ENCODE measurements around the gene AKAP8L. TPM values are rescaled to one million over a fixed set of nuclear protein-coding genes. Genes with fewer than 3 reads are reported as not detected.

The AKAP8L gene
- total and polyA plus RNA-seq, 4 experiments from 2014 or later, result 31.4 to 182 (median 119) TPM

DNA sequence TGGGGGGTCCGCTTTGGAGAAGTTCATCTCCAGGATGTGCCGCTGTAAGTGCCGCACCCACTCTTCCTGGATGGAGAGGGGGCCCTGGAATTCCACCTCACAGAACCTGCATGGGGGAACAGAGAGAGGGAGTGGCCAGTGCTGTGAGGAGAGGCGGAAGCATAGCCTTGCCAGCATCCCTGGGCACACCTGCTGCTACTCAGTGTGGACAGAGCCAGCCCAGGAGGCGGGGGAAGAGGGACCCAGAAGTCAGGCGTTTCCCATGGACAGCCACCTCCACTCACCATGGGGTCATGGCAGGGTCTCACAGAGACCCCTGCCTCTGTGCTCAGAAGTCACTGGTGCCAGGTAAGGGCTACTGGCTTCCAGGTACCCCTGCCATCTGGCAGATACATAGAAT lies 4.3 kb upstream of the AKAP8L start:
- Histone ChIP-seq H3K27me3 (ENCODE audit: insufficient read depth, low read length) (no peaks in the 10 kb centered on the region), H3K36me3 (ENCODE audit: insufficient read depth, low read length) (peaks cover 39% of the 10 kb centered on the region), H3K4me1 (ENCODE audit: insufficient read depth, low read length) (peaks cover 10% of the 10 kb centered on the region), H3K4me3 (ENCODE audit: low read length in 2 of 2) (no peak overlapping the region), H3K9me3 (ENCODE audit: control insufficient read depth in 1 of 2, low read length in 2 of 2) (no peaks in the 10 kb centered on the region), H3K27ac (ENCODE audit: low read depth, low read length) (no peak overlapping the region)
- Mint-ChIP-seq H3K27me3 (no peaks in the 10 kb centered on the region), H3K9me3 (no peaks in the 10 kb centered on the region), H3K4me1 (peaks cover 13 to 34% (median 20%) of the 10 kb centered on the region in 4 donors), H3K4me3 (no peak overlapping the region), H3K27ac (no peak overlapping the region), H3K36me3 (peaks cover 29 to 35% of the 10 kb centered on the region in 2 donors)
- POLR2A ChIA-PET (ENCODE audit: partially characterized antibody), result interaction anchor here (1.0 kb wide), 1 partner anchor 132 kb away, joined by 3 read pairs; no protein-coding TSS in a partner anchor
- DNase-seq, result no peak
- CTCF ChIA-PET (ENCODE audit: partially characterized antibody), result interaction anchor here (1.8 to 5.0 kb wide), 2 partner anchors 43 to 133 kb away, joined by 4 to 82 read pairs; partner anchors contain the start of gene RASAL3
- intact Hi-C loops (cut with micrococcal nuclease), result no loop called here

DNA sequence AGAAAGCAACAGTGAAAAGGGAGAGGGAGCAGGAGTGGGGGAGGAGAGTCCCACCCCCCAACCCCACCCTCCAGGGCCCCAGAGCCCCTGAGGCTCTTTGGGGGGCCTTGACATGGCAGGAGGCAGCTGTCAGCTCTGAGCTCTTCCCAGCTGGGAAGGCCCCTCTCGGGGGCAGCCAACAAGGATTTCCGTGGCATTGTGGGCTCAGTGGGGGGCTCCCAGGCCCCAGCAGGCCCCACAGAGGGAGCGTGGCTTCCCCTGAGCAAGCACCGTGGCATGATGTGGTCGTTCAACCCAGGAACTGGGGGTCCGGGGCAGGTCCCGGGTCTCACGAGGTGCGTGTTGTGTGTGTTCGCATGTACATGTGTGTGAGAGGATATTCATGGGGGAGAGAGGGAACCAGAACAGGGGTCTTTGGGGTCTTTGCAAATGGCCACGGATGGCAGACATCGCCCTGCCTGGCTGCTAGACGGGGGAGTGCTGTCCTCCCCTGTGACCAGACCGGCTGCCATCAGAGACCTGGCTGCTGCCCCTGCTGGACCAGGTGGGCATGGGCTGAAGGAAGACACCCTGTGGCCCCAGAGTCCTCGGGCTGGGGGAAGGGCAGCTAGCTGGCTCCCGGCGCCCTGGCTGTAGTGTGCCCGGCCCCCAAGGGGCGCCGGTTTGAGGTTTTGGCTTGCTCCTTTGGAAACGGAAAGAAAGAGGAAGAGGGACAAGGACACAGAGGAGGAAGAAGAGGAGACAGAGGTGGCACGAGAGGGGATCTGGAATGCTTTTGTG lies 3.7 kb upstream of the AKAP8L start:
- H3K4me1 ChIP-seq (ENCODE audit: insufficient read depth, low read length), result peaks cover 16% of the 10 kb centered on the region
- peaks cover 36% of the 10 kb centered on the region for H3K36me3 ChIP-seq (ENCODE audit: insufficient read depth, low read length)
- intact Hi-C loops (cut with micrococcal nuclease), result no loop called here
- H3K27me3 ChIP-seq (ENCODE audit: insufficient read depth, low read length), result no peaks in the 10 kb centered on the region
- POLR2A ChIA-PET (ENCODE audit: partially characterized antibody), result interaction anchor here (0.8 to 7.0 kb wide), 4 partner anchors 38 to 133 kb away, joined by 3 to 168 read pairs (median 68); partner anchors contain the start of genes AKAP8 and RASAL3
- CTCF ChIA-PET (ENCODE audit: partially characterized antibody), result interaction anchor here (5.0 to 9.0 kb wide), 3 partner anchors 43 to 131 kb away, joined by 54 to 319 read pairs (median 82); partner anchors contain the start of genes AKAP8 and RASAL3
- Mint-ChIP-seq H3K4me1 (peaks cover 18 to 39% (median 26%) of the 10 kb centered on the region in 4 donors), H3K27me3 (no peaks in the 10 kb centered on the region), H3K36me3 (peaks cover 29 to 34% of the 10 kb centered on the region in 2 donors), H3K4me3 (no peak overlapping the region), H3K9me3 (no peaks in the 10 kb centered on the region), H3K27ac (no peak overlapping the region)
- no peak for DNase-seq
- no peaks in the 10 kb centered on the region for H3K9me3 ChIP-seq (ENCODE audit: control insufficient read depth in 1 of 2, low read length in 2 of 2)
- no peak overlapping the region for H3K4me3 ChIP-seq (ENCODE audit: low read length in 2 of 2)
- H3K27ac ChIP-seq (ENCODE audit: low read depth, low read length), result no peak overlapping the region

DNA sequence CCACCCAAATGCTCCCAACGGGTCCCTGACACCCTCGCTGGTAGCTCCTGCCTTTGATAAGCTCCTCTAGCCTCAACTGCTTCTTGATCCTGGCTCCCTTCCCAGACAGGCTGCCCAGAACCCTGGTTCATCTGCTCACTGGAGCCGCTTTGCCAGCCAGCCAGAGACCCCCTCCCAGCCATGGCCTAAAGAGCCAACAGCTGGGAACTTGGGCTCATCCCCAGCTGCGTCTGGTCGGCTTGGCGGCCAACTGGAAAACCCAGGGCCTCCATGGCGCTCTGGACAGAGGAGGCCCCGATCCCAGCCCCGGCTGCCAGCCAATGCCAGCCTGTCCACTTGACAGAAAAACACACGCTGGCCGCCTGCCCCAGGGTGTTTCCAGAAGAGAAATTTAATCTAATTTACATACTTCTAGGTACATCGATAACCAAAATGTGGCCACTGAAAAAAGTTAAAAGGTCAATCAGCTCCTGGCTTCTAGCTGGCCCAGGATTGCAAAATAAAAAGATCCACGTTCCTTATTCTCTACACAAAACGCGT lies 3.0 kb upstream of the AKAP8L start:
- H3K27ac Mint-ChIP-seq, result no peak overlapping the region
- CTCF ChIA-PET (ENCODE audit: partially characterized antibody), result interaction anchor here (1.0 to 9.0 kb wide), 5 partner anchors 11 to 138 kb away, joined by 3 to 319 read pairs (median 54); partner anchors contain the start of genes AKAP8 and RASAL3

DNA sequence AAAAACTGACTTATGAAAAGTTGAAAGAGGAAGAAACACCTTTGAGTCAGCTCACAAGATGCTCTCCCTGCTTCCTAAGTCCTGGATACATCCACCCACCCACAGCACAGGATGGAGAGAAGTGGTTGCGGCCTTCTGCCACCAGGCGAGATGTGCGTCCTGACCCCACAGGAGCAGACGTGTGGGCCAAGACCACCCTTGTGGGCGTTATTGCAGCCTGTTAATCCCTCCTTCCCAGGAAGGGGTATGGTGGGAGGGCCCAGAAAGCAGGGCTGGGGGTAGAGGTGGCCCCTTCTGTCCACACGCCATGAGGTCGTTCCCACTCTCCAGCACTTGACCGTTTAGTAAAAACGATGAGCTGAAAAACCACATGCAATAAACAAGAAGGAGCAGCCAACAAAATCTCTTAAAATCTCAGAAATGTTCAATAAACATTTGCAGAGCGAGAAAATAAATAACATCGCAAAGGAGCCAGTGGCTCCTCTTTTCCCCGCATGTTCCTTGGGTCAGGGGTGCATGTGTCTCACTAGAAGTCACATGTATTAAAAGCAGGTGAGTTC lies 2.4 kb upstream of the AKAP8L start:
- DNase-seq, result no peak
- ChIA-PET CTCF (ENCODE audit: partially characterized antibody) (interaction anchor here (1.0 to 9.0 kb wide), 7 partner anchors 12 to 138 kb away, joined by 3 to 319 read pairs (median 4); partner anchors contain the start of genes AKAP8 and RASAL3), POLR2A (ENCODE audit: partially characterized antibody) (interaction anchor here (1.2 to 7.0 kb wide), 5 partner anchors 13 to 135 kb away, joined by 3 to 168 read pairs (median 75); partner anchors contain the start of genes AKAP8 and RASAL3)
- peaks cover 30 to 34% of the 10 kb centered on the region in 2 donors for H3K36me3 Mint-ChIP-seq
- peaks cover 23% of the 10 kb centered on the region for H3K36me3 ChIP-seq (ENCODE audit: insufficient read depth, low read length)
- H3K27ac ChIP-seq (ENCODE audit: low read depth, low read length), result no peak overlapping the region
- no peak overlapping the region for H3K4me3 ChIP-seq (ENCODE audit: low read length in 2 of 2)
- intact Hi-C loops (cut with micrococcal nuclease), result no loop called here
- H3K4me1 ChIP-seq (ENCODE audit: insufficient read depth, low read length), result peaks cover 29% of the 10 kb centered on the region
- H3K27me3 ChIP-seq (ENCODE audit: insufficient read depth, low read length), result no peaks in the 10 kb centered on the region
- H3K27ac Mint-ChIP-seq, result peak overlapping the region in 1 of 7 donors; percentile 12
- peaks cover 26 to 47% (median 34%) of the 10 kb centered on the region in 4 donors for H3K4me1 Mint-ChIP-seq
- H3K27me3 Mint-ChIP-seq, result no peaks in the 10 kb centered on the region
- no peaks in the 10 kb centered on the region for H3K9me3 Mint-ChIP-seq
- H3K9me3 ChIP-seq (ENCODE audit: control insufficient read depth in 1 of 2, low read length in 2 of 2), result no peaks in the 10 kb centered on the region
- no peak overlapping the region for H3K4me3 Mint-ChIP-seq

More for the DNA sequence above, 3.0 kb upstream of the AKAP8L start:
- H3K27me3 Mint-ChIP-seq, result no peaks in the 10 kb centered on the region
- peaks cover 29 to 34% of the 10 kb centered on the region in 2 donors for H3K36me3 Mint-ChIP-seq
- DNase-seq, result no peak
- H3K4me1 Mint-ChIP-seq, result peaks cover 23 to 42% (median 32%) of the 10 kb centered on the region in 4 donors
- no peaks in the 10 kb centered on the region for H3K9me3 Mint-ChIP-seq
- Histone ChIP-seq H3K36me3 (ENCODE audit: insufficient read depth, low read length) (peaks cover 29% of the 10 kb centered on the region), H3K27me3 (ENCODE audit: insufficient read depth, low read length) (no peaks in the 10 kb centered on the region), H3K27ac (ENCODE audit: low read depth, low read length) (no peak overlapping the region), H3K4me3 (ENCODE audit: low read length in 2 of 2) (no peak overlapping the region), H3K9me3 (ENCODE audit: control insufficient read depth in 1 of 2, low read length in 2 of 2) (no peaks in the 10 kb centered on the region), H3K4me1 (ENCODE audit: insufficient read depth, low read length) (peaks cover 23% of the 10 kb centered on the region)
- H3K4me3 Mint-ChIP-seq, result no peak overlapping the region
- POLR2A ChIA-PET (ENCODE audit: partially characterized antibody), result interaction anchor here (0.8 to 7.0 kb wide), 6 partner anchors 12 to 134 kb away, joined by 3 to 168 read pairs (median 40); partner anchors contain the start of genes AKAP8 and RASAL3
- intact Hi-C loops (cut with micrococcal nuclease), result no loop called here

DNA sequence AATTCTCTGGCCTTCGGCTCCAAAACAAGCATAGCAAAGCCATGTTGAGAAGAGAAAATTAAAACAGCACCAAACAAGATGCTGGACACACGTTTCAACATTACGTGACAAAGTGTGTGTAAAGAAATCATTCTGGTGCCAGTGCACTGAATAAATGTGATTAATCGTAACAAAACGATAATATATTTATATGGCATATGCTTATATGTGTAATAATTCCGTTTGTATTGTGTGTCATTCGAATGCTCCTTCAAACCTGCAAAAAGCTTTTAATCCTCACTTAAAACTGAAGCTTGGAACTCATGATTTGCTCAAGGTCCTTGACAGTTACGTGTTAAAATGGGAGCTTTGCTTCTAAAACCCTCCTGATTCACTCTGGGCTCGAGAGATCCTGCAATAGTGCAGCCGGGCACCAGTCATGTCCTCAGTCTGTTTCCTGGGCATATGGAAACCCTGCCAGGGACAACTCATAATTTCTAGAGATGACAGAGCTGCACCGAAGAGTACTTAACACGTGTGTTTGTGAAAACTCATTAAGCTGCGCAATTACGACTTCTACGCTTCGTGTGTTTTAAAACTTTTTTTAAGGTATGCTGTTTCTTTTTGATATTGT lies 731 bp upstream of the AKAP8L start:
- POLR2A ChIA-PET (ENCODE audit: partially characterized antibody), result interaction anchor here (0.7 to 7.0 kb wide), 39 partner anchors 9 to 1624 kb away, joined by 3 to 168 read pairs (median 6); partner anchors contain the start of genes AKAP8, BRD4, RASAL3 and TMEM38A
- H3K36me3 Mint-ChIP-seq, result peaks cover 27 to 34% of the 10 kb centered on the region in 2 donors
- Histone ChIP-seq H3K4me1 (ENCODE audit: insufficient read depth, low read length) (peaks cover 39% of the 10 kb centered on the region), H3K27me3 (ENCODE audit: insufficient read depth, low read length) (no peaks in the 10 kb centered on the region), H3K27ac (ENCODE audit: low read depth, low read length) (no peak overlapping the region), H3K4me3 (ENCODE audit: low read length in 2 of 2) (no peak overlapping the region), H3K36me3 (ENCODE audit: insufficient read depth, low read length) (peaks cover 19% of the 10 kb centered on the region), H3K9me3 (ENCODE audit: control insufficient read depth in 1 of 2, low read length in 2 of 2) (no peaks in the 10 kb centered on the region)
- H3K9me3 Mint-ChIP-seq, result no peaks in the 10 kb centered on the region
- CTCF ChIA-PET (ENCODE audit: partially characterized antibody), result interaction anchor here (0.7 to 9.0 kb wide), 31 partner anchors 10 to 327 kb away, joined by 3 to 319 read pairs (median 7); partner anchors contain the start of genes AKAP8, RASAL3 and WIZ
- no peak for DNase-seq
- intact Hi-C loops (cut with micrococcal nuclease), result loop anchor here (1.0 to 2.0 kb wide), 10 partner anchors 13 to 327 kb away; partner anchors contain the start of gene AKAP8
- H3K4me3 Mint-ChIP-seq, result peak overlapping the region in 7 of 8 donors; percentile 31 to 100 (median 100)
- peaks cover 31 to 55% (median 36%) of the 10 kb centered on the region in 4 donors for H3K4me1 Mint-ChIP-seq
- H3K27ac Mint-ChIP-seq, result peak overlapping the region in 5 of 7 donors; percentile 75 to 100 (median 95)
- no peaks in the 10 kb centered on the region for H3K27me3 Mint-ChIP-seq

DNA sequence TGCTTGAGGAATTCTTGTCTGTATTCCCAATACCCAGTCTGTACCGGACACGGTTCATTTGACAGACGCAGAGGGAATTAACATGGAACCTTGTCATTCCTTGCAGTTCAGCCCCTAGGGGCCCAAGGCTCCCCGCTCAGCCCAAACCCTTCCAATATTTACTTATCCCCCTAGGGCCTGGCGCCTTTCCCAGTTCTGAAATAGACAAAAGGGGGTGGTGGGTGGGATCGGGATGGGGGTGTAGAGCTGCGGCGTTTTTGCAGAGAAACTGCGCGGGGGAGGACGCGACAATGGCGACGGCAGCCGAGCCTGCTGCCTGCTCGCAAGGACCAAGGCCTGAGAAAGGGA lies 583 bp downstream of the AKAP8L start:
- ChIA-PET POLR2A (ENCODE audit: partially characterized antibody) (interaction anchor here (0.8 to 7.0 kb wide), 28 partner anchors 8 to 326 kb away, joined by 3 to 168 read pairs (median 9); partner anchors contain the start of genes AKAP8, BRD4, RASAL3 and WIZ), CTCF (ENCODE audit: partially characterized antibody) (interaction anchor here (1.0 to 9.0 kb wide), 18 partner anchors 12 to 326 kb away, joined by 3 to 319 read pairs (median 14); partner anchors contain the start of genes AKAP8, RASAL3 and WIZ)
- H3K9me3 Mint-ChIP-seq, result no peaks in the 10 kb centered on the region
- H3K4me3 Mint-ChIP-seq, result peak overlapping the region; percentile 96 to 100 (median 100)
- peaks cover 23 to 33% of the 10 kb centered on the region in 2 donors for H3K36me3 Mint-ChIP-seq
- Histone ChIP-seq H3K4me3 (ENCODE audit: low read length in 2 of 2) (peak overlapping the region; percentile 91 to 95), H3K9me3 (ENCODE audit: control insufficient read depth in 1 of 2, low read length in 2 of 2) (no peaks in the 10 kb centered on the region), H3K27me3 (ENCODE audit: insufficient read depth, low read length) (no peaks in the 10 kb centered on the region), H3K27ac (ENCODE audit: low read depth, low read length) (peak overlapping the region; percentile 77), H3K36me3 (ENCODE audit: insufficient read depth, low read length) (peaks cover 9% of the 10 kb centered on the region), H3K4me1 (ENCODE audit: insufficient read depth, low read length) (peaks cover 51% of the 10 kb centered on the region)
- no peak for DNase-seq
- intact Hi-C loops (cut with micrococcal nuclease), result loop anchor here (1.0 to 2.0 kb wide), 3 partner anchors 34 to 325 kb away; no protein-coding TSS in a partner anchor
- no peaks in the 10 kb centered on the region for H3K27me3 Mint-ChIP-seq
- H3K4me1 Mint-ChIP-seq, result peaks cover 34 to 63% (median 43%) of the 10 kb centered on the region in 4 donors
- peak overlapping the region; percentile 87 to 100 (median 99) for H3K27ac Mint-ChIP-seq

All from CD4-positive, alpha-beta memory T cell (primary cell).